Neural cell (in vitro differentiated cells): Measurements from ENCODE around the gene CLEC16A. TPM values are rescaled to one million over a fixed set of nuclear protein-coding genes. Genes with fewer than 3 reads are reported as not detected.

ENCODE experiments used
- H2AFZ ChIP-seq: fragments of 200-600, 300-800 bp; sonication (generic), shearing (Covaris generic); 2 replicates; pipeline ENCODE4 v1.6.0; 2014; ENCODE audit warnings: low read depth, mild to moderate bottlenecking, antibody characterized with exemption, low read length, moderate library complexity
- H3F3A ChIP-seq: fragments of 200-600 bp; shearing (Covaris generic); 2 replicates; pipeline ENCODE4 v1.6.1; 2016; ENCODE audit warnings: mild to moderate bottlenecking, moderate library complexity, mixed read lengths, antibody characterized with exemption, low read length; ENCODE audit not compliant: insufficient read depth, poor library complexity, severe bottlenecking
- H3K27ac ChIP-seq: fragments of 200-600, 300-800 bp; sonication (generic), shearing (Covaris generic); 2 replicates; pipeline ENCODE4 v1.5.1; 2014; ENCODE audit warnings: mild to moderate bottlenecking, low read length, moderate library complexity
- H3K27me3 ChIP-seq: fragments of 300-800, 200-600 bp; sonication (generic), shearing (Covaris generic); 2 replicates; pipeline ENCODE4 v1.6.0; 2014; ENCODE audit warnings: mild to moderate bottlenecking, low read depth, low read length, moderate library complexity; ENCODE audit not compliant: insufficient read depth
- H3K36me3 ChIP-seq: fragments of 300-800, 200-600 bp; sonication (generic), shearing (Covaris generic); 2 replicates; pipeline ENCODE4 v1.5.1; 2014; ENCODE audit warnings: mild to moderate bottlenecking, antibody characterized with exemption, low read length, moderate library complexity; ENCODE audit not compliant: insufficient read depth
- H3K4me2 ChIP-seq: fragments of 300-800, 200-600 bp; sonication (generic), shearing (Covaris generic); 2 replicates; pipeline ENCODE4 v1.6.0; 2014; ENCODE audit warnings: mild to moderate bottlenecking, low read length
- H3K4me3 ChIP-seq: fragments of 300-800, 200-600 bp; sonication (generic), shearing (Covaris generic); 2 replicates; pipeline ENCODE4 v1.5.1; 2014; ENCODE audit warnings: mild to moderate bottlenecking, low read length, moderate library complexity
- H3K79me2 ChIP-seq: fragments of 200-600 bp; shearing (Covaris generic); replicated peaks from 2 replicates; pipeline ENCODE4 v1.6.0; 2014; ENCODE audit warnings: mild to moderate bottlenecking, low read length, moderate library complexity; ENCODE audit not compliant: insufficient read depth
- H3K9ac ChIP-seq: fragments of 300-800, 200-600 bp; sonication (generic), shearing (Covaris generic); 2 replicates; pipeline ENCODE4 v1.6.1; 2016; ENCODE audit warnings: mild to moderate bottlenecking, low read length, mixed read lengths
- H3K9me2 ChIP-seq: fragments of 200-600 bp; shearing (Covaris generic); 2 replicates; pipeline ENCODE4 v1.6.1; 2016; ENCODE audit warnings: mild to moderate bottlenecking, low read length, mixed read lengths; ENCODE audit not compliant: insufficient read depth
- H3K9me3 ChIP-seq: fragments of 200-600, 300-800 bp; sonication (generic), shearing (Covaris generic); 2 replicates; pipeline ENCODE4 v1.6.1; 2016; ENCODE audit warnings: mild to moderate bottlenecking, mixed run types, low read length, moderate library complexity, mixed read lengths
- H4K20me1 ChIP-seq: fragments of 200-600 bp; shearing (Covaris generic); 2 replicates; pipeline ENCODE4 v1.6.1; 2016; ENCODE audit warnings: mild to moderate bottlenecking, mixed run types; ENCODE audit not compliant: insufficient read depth
- CTCF ChIP-seq: fragments of 450-650 bp; IDR thresholded peaks from 2 replicates; pipeline ENCODE4 v1.5.1; 2014; ENCODE audit warnings: antibody characterized with exemption, mild to moderate bottlenecking, moderate library complexity; ENCODE audit not compliant: poor library complexity, severe bottlenecking
- EP300 ChIP-seq: fragments of 450-650 bp; conservative IDR thresholded peaks from 2 replicates; pipeline ENCODE4 v1.6.1; 2014; ENCODE audit warnings: antibody characterized with exemption, mild to moderate bottlenecking, moderate library complexity; ENCODE audit not compliant: poor library complexity, severe bottlenecking
- EZH2 ChIP-seq: fragments of 200-600, 300-800 bp; shearing (Covaris generic), sonication (generic); IDR thresholded peaks from 2 replicates; pipeline ENCODE4 v1.6.1; 2014; ENCODE audit warnings: antibody characterized with exemption, low read length, borderline replicate concordance, mild to moderate bottlenecking; ENCODE audit not compliant: insufficient read depth, poor library complexity, severe bottlenecking
- MXI1 ChIP-seq: fragments of 450-650 bp; conservative IDR thresholded peaks from 2 replicates; pipeline ENCODE4 v1.6.1; 2014; ENCODE audit warnings: antibody characterized with exemption, mild to moderate bottlenecking; ENCODE audit not compliant: poor library complexity, severe bottlenecking
- POLR2AphosphoS5 ChIP-seq: IDR thresholded peaks from 2 replicates; pipeline ENCODE4 v1.6.1; 2012
- RAD21 ChIP-seq: fragments of 450-650 bp; conservative IDR thresholded peaks from 2 replicates; pipeline ENCODE4 v1.6.1; 2014; ENCODE audit warnings: antibody characterized with exemption, mild to moderate bottlenecking, moderate library complexity
- REST ChIP-seq: IDR thresholded peaks from 2 replicates; pipeline ENCODE4 v1.6.1; 2012; ENCODE audit warnings: borderline replicate concordance
- SMC3 ChIP-seq: fragments of 450-650 bp; conservative IDR thresholded peaks from 2 replicates; pipeline ENCODE4 v1.6.1; 2014; ENCODE audit warnings: antibody characterized with exemption, mild to moderate bottlenecking, moderate library complexity; ENCODE audit not compliant: poor library complexity
- TAF1 ChIP-seq: IDR thresholded peaks from 2 replicates; pipeline ENCODE4 v1.6.1; 2012; ENCODE audit warnings: low read depth
- polyA plus RNA-seq: library from polyadenylated mRNA; depleted of rRNA; stranded (reverse); fragments of >200 nt; gene quantifications from 2 replicates; pipeline ENCODE4 v1.2.3, GENCODE V29; 2014

Gene CLEC16A
- polyA plus RNA-seq, 1 donor from 2014 or later, result 11.1 TPM

GRCh38 chr16:11020388-11020787 lies 76.0 kb downstream of the CLEC16A start:
- TF ChIP-seq MXI1 (no peak), EP300 (no peak), SMC3 (no peak), CTCF (no peak), TAF1 (no peak), POLR2AphosphoS5 (no peak), REST (no peak), RAD21 (no peak)
- Histone ChIP-seq H3K27me3 (no peaks in the 10 kb centered on the region), H3K36me3 (peaks cover 11% of the 10 kb centered on the region), H3K9me3 (no peaks in the 10 kb centered on the region), H4K20me1 (no peaks in the 10 kb centered on the region), H3K79me2 (no peaks in the 10 kb centered on the region), H3K9ac (no peak overlapping the region), H2AFZ (no peak overlapping the region), H3K4me3 (no peak overlapping the region), H3K4me2 (no peak overlapping the region), H3K9me2 (no peaks in the 10 kb centered on the region), H3F3A (no peaks in the 10 kb centered on the region), H3K27ac (no peak overlapping the region)

- Histone ChIP-seq H3F3A (no peaks in the 10 kb centered on the region), H3K79me2 (no peaks in the 10 kb centered on the region), H3K9me2 (no peaks in the 10 kb centered on the region), H3K36me3 (peaks cover 11% of the 10 kb centered on the region), H3K9ac (no peak overlapping the region), H2AFZ (no peak overlapping the region), H3K27me3 (no peaks in the 10 kb centered on the region), H3K27ac (no peak overlapping the region), H4K20me1 (no peaks in the 10 kb centered on the region), H3K4me3 (no peak overlapping the region), H3K9me3 (no peaks in the 10 kb centered on the region), H3K4me2 (no peak overlapping the region)
- no peak for TF ChIP-seq POLR2AphosphoS5
- no peak for TF ChIP-seq REST
- no peak for TF ChIP-seq EZH2
- TF ChIP-seq TAF1, result no peak
- TF ChIP-seq CTCF, result no peak
- TF ChIP-seq EP300, result no peak
- no peak for TF ChIP-seq RAD21
- TF ChIP-seq MXI1, result no peak
- TF ChIP-seq SMC3, result no peak
Measured at GRCh38 chr16:11020792-11021551, 76.6 kb downstream of the CLEC16A start.
